ENCODE results near the gene SNRNP27.
"Not testable (repeated sequence)": the region's sequence is repeated elsewhere in the genome, so short reads cannot be mapped to it uniquely, and the experiment has no call there.

Gene SNRNP27

DNA sequence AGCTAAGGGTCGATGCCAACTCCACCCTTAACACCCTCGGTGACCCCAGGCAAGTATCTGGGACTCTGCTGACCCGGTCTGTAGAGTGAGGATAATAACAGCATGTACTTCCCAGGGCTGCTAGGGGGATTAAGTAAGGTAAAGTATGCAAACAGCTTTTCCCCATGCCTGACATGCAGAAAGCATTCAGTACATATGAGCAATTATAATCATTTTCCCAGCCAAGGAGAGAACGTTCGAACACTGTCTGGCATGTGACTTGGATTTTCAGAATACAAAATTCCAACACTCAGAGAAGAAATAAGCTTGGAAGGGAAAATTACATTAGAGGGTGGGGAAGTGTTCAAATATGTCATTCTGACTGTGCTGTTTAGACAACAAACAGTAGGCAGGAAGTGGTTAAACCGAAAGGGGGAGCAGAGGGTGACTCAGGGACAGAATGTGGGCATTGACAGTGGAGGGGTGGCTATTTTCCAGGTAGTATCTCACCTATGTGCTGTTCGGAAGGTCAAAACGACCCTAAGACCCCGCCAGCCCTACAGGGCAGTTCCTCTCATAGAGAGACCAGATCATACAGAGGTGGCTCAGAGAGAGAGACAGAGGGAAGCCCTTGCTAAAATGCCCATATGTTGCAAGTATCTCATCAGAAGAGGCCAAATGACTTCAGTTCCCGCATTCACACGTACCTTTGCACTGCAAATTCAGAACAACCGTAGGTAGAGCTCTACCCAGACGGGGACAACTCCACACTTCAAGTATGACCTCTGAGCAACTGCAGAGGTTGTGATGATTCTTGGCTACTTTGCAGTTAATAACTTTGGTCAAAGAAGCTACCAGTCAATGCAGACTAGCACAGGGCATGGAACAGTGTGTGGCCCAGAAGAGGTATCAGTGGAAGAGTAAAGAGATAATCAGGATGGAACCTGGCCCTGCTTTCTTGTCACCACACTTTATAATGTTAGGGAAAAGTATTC lies 52.9 kb downstream of the SNRNP27 start:
- peak in 1 of 2 donors; percentile 35 for DNase-seq (ENCODE audit: low read depth in 2 of 2)

DNA sequence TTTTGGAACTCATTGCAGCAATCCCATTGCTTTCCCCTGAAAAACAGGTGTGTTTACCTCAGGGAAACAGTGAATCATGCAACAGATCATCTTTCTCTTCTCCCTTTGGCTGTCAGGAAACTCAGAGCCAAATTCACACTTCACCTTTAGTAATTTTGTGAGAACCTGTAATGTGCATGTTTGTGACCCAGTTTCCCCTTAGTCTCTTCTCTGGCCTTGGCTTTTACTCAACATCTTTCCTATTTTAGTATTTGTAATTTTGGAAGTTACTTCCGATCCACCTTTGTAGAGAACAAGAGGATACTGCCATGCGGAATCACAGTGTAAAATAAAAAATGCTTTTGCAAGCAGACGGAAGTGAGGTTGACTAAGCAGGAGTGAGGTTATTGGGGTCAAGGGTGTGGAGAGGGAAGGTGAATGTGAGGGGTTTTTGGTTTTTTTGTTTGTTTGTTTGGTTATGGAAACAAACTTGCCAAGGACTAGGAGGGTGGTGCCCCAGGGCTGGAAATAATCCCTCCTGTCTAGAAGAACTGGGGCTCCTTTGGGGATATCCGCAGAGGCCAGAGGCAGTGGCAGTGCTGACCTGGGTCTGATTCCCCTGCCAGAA lies 53.7 kb downstream of the SNRNP27 start:
- DNase-seq (ENCODE audit: low read depth in 2 of 2): no peak

DNA sequence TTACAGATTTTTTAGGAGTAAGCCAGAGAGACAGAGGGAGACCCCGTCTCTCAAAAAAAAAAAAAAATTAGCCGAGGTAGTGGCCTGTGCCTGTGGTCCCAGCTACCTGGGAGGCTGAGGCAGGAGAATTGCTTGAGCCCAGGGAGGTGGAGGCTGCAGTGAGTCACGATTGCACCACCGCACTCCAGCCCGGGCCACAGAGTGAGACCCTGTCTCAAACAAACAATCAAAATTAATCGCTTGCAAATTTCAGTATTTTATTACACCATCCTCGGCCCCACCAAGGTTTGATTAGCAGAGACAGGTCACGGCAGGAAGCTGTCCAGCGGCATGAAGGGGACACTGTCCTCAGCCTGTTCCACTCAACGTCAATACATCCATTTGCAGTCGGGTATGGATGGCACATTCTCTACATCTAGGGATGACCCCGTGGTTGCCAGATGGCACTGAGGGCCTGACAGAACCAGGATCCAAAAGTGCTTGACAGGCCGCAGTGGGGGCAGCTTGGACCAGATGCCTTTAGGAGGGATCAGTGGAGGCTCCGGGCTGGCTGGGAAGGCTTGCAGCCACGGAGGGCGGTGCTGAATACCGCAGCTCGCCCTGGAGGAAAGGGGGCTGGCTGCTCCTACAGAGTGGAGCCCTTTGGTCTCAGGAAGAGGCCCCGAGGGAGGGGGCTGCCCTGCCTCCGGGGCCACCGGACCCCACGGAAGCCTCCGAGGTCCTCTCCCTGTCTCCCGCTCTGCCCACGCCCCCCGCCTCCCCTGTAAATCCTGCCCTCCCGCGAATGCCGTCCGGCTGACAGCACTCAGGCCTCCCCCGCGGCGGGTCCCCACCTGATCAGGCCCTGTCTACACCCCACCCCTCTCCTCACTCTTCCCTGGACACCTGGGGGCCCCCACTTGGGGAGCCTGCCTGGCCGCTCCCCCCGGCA lies 54.5 kb downstream of the SNRNP27 start:
- no peak for DNase-seq (ENCODE audit: low read depth in 2 of 2)

DNA sequence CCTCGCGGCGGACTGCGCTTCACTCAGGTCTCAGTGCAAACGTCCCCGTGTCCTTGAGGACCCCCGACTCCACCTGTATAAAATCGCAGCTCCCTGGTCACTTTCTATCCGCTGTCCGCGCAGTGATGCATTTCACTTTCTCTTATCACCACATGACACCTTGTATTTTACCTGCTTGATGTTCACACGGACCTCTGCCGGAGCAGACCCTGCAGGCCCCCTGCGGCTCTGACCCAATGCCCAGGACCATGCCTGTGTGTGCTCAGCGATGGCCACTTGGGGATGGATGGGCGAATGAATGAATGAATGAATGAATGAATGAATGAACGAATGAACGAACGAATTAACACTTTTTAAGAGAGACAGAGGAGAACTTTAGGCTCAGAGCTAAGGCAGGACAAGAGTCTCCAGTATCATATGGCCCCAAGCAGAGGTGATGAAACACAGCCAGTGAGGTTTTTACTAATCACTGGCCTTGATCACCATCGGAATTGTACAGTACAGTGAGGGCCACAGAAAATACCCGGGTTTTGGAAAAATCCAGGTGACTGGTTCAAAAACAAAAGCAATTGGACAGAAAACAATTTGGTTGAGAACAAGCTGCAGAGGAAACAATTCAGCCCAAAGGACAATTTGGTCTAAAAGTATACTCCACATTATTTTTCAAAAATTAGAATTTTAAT lies 55.3 kb downstream of the SNRNP27 start:
- no peak for DNase-seq (ENCODE audit: low read depth in 2 of 2)

DNA sequence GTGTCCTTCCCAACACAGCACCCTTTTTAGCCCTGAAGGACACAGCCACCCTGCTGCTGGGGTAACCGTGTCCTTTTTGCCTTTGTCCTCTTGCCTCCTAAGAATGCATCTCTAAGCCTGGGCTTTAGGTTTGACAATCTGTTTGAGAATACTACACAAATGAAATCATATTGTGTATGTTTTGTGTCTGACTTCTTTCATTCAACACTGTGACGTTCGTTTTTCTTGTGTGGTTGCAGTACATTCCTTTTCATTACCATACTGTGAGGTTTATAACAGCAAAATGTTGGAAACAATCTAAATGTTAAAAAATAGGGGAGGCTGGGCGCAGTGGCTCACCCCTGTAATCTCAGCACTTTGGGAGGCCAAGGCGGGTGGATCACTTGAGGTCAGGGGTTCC lies 56.5 kb downstream of the SNRNP27 start:
- no peak for DNase-seq (ENCODE audit: low read depth in 2 of 2)

DNA sequence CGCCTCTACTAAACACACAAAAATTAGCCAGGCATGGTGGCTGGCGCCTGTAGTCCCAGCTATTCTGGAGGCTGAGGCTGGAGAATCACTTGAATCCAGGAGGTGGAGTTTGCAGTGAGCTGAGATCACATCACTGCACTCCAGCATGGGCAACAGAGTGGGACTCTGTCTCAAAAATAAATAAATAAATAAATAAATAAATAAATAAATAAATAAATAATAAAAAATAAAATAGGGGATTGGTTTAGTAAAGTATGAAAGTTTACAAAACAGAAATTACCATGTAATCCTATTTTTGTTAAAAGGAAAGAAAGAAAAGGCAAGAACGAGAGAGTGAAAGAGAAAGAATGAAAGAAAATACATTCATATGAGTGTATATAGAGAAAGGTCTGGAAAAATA lies 56.9 kb downstream of the SNRNP27 start:
- not testable (repeated sequence) for DNase-seq (ENCODE audit: low read depth in 2 of 2)

DNA sequence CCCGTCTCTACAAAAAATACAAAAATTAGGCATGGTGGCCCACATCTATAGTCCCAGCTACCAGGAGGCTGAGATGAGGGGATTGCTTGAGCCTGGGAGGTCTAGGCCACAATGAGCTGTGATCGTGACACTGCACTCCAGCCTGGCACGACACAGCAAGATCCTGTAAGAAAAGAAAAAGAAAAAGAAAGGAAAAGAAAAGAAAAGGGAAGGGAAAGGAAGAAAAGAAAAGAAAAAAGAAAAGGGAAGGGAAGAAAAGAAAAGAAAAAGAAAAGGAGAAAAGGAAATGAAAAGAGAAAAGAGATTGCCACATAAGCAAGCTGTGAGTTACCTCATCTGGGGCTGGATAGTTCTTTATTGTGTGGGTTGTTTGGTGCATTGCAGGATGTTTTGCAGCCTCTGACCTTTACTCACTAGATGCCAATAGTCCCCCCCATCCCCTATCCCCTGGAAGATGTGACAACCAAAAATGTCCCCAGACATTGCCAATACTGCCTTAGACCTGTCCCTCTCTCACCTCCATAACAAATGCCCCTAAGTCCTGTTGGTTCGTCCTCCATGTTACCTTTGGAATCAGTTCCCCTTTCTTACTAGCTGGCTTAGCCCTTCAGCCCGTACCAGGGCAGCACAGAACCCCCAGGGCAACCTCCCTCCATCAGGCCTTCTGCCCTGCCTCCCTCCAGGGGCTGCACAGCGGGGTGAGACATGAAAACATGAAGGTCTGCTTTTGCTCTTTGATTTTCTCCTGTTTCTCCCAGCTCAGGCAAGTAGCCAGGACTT lies 58.8 kb downstream of the SNRNP27 start:
- no peak for DNase-seq (ENCODE audit: low read depth in 2 of 2)

DNA sequence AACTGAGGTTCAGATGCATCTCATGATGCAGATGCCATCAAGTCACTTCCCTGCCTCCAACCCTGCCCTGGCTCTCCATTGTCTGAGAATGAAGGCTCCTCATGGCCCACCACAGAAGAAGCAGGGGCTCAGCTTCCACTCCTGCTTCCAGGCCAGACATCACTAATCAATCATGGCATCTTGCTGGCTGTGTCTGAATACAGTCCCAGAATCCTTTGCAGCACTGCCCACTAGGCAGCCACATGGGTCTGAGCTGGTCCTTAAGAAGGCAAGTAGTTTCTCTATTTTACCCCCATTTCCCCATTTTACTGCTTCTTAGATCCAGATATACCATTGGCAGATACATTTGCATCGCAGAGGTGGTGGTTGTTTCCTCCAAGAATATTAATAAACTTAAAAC lies 60.3 kb downstream of the SNRNP27 start:
- no peak for DNase-seq (ENCODE audit: low read depth in 2 of 2)

All from stimulated activated CD4-positive, alpha-beta T cell treated with anti-CD3 and anti-CD28 coated beads, Interleukin-15, amount 100 ng/mL, for 48 hours (primary cell).